ENCODE measurements around the gene PLA2G4B.

The PLA2G4B gene

GRCh38 chr15:41806291-41807181 lies 32.1 kb upstream of the PLA2G4B start:
- no peak for DNase-seq (ENCODE audit: low read depth)

GRCh38 chr15:41809121-41809520 lies 29.5 kb upstream of the PLA2G4B start:
- DNase-seq (ENCODE audit: low read depth): no peak

- DNase-seq (ENCODE audit: low read depth): no peak
Measured at GRCh38 chr15:41809526-41810220, 29.0 kb upstream of the PLA2G4B start.

- DNase-seq (ENCODE audit: low read depth): no peak
Measured at GRCh38 chr15:41810651-41811431, 27.8 kb upstream of the PLA2G4B start.

- peak; percentile 34 for DNase-seq (ENCODE audit: low read depth)
Measured at GRCh38 chr15:41811432-41812195, 27.0 kb upstream of the PLA2G4B start.

GRCh38 chr15:41812820-41813375 lies 25.7 kb upstream of the PLA2G4B start:
- DNase-seq (ENCODE audit: low read depth): no peak

- DNase-seq (ENCODE audit: low read depth): no peak
Measured at GRCh38 chr15:41813426-41813825, 25.2 kb upstream of the PLA2G4B start.

- DNase-seq (ENCODE audit: low read depth): no peak
Measured at GRCh38 chr15:41814534-41814933, 24.1 kb upstream of the PLA2G4B start.

- DNase-seq (ENCODE audit: low read depth): no peak
Measured at GRCh38 chr15:41816788-41817187, 21.9 kb upstream of the PLA2G4B start.

GRCh38 chr15:41817327-41817726 lies 21.3 kb upstream of the PLA2G4B start:
- no peak for DNase-seq (ENCODE audit: low read depth)

- DNase-seq (ENCODE audit: low read depth): no peak
Measured at GRCh38 chr15:41817781-41818180, 20.9 kb upstream of the PLA2G4B start.

GRCh38 chr15:41819455-41820050 lies 19.1 kb upstream of the PLA2G4B start:
- DNase-seq (ENCODE audit: low read depth): no peak

- no peak for DNase-seq (ENCODE audit: low read depth)
Measured at GRCh38 chr15:41820791-41821423, 17.7 kb upstream of the PLA2G4B start.

GRCh38 chr15:41821831-41822230 lies 16.8 kb upstream of the PLA2G4B start:
- no peak for DNase-seq (ENCODE audit: low read depth)

GRCh38 chr15:41822471-41822870 lies 16.2 kb upstream of the PLA2G4B start:
- DNase-seq (ENCODE audit: low read depth): no peak

- no peak for DNase-seq (ENCODE audit: low read depth)
Measured at GRCh38 chr15:41822957-41823356, 15.7 kb upstream of the PLA2G4B start.

GRCh38 chr15:41823502-41823901 lies 15.1 kb upstream of the PLA2G4B start:
- DNase-seq (ENCODE audit: low read depth): no peak

- no peak for DNase-seq (ENCODE audit: low read depth)
Measured at GRCh38 chr15:41824062-41824745, 14.4 kb upstream of the PLA2G4B start.

GRCh38 chr15:41825145-41825544 lies 13.5 kb upstream of the PLA2G4B start:
- DNase-seq (ENCODE audit: low read depth): no peak

Measured in stimulated activated CD8-positive, alpha-beta memory T cell treated with anti-CD3 and anti-CD28 coated beads, Interleukin-15, amount 100 ng/mL, for 24 hours (primary cell).